GM18520 (cell line): Measurements from ENCODE around the gene ZBTB7C.
A peak's percentile ranks its signal among the peaks of the same experiment; 100 is the strongest.

Experiments
- ATAC-seq: cut with Tn5 transposase; IDR thresholded peaks from one replicate; pipeline ENCODE4 v1.9.1; 2021; ENCODE audit not compliant: unreplicated experiment

ZBTB7C gene

DNA sequence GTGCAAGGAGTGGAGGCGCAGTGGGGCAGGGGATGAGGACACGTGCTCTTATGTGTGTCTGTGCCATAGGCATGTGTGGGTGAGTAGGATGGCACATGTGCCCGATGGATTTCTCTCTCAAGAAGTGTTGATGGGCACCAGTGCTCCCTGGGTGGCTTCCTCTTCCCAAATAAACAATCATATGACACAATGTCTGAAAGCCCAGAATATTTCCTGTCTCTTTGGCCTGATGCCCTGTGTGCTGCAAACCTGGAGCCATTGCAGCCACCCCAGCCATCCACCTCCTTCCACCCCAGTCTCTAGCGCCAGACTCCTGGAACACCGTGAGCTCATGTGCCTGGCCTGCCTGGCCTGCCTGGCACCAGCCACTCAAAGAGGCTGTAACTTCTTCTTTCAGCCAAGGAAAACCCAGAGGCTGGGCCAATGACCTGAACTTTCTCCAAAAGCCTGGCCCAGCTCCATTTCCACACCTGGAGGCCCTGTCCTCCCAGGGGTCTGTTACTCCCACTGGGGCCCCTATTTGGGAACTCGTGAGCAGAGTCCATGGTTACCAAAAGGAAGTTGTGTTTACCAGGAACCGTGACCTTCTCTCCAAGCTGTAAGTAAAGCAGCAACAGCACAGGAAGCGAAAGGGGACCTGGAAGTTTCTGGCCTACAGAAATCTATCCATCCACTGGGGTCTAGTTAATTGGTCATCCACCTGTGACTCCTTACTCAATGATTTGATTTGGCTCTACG is 9.5 kb upstream of the ZBTB7C start:
- ATAC-seq = no peak

DNA sequence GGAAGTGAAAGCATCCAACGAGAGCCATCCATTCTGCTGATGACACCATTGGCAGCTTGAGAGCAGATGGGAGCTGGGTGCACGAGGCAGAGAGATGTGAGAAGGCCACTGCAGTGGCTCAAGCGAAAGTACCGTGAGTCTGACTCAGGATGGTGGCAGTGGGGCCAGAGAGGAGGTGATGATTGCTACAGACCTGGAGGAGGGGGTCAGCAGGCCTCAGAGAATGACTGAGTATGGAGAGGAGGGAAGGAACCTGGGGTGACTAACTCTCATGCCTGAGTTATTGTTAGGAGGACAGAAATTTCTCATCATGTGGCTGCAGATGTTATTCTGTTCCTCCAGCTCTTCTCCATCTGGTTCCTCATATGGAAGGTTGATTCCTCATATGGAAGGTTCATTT is 8.8 kb upstream of the ZBTB7C start:
- no peak for ATAC-seq

GRCh38 chr18:48413342-48413741 is 4.2 kb upstream of the ZBTB7C start:
- no peak for ATAC-seq

GRCh38 chr18:48412339-48412929 is 3.3 kb upstream of the ZBTB7C start:
- no peak for ATAC-seq

DNA sequence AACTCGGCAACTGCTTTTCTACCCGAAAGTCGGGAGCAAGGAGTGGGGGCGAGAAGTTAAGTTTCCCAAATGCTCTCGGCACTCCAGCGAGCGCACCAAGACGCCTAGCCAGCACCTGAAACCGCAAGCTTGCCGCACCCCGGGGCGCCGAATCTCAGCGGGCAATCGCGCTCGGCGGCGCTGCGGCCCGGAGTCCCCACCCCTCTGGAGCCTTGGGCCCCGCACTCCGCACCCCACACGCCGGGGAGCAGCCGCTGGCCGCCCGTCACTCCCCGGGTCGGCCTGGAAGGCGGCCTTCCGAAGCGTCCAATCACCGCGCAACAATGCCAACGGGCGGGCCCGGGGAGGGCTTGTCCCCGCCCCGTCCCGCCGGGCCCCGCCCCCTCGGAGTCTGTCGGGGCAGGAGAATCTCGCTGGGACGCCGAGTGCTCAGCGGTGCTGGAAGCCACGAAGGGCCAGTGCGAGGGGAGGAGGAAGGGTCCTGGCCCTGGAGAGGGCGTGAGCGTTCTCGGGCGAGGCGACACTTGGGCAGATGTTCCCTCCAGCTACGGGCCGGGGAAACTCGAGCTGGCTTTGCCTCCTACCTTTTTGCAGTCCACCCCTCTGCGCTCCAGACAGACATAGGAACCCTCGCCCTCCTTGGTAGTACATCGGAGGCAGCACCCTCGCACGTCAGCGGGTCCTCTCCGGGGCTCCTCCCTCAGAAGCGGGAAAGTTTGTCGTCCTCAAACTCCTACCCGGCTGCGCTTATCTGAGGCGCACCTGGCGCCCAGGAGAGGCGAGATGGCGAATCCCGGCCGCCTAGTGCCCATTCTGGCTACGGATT is 1.1 kb upstream of the ZBTB7C start:
- peak; percentile 91 for ATAC-seq

DNA sequence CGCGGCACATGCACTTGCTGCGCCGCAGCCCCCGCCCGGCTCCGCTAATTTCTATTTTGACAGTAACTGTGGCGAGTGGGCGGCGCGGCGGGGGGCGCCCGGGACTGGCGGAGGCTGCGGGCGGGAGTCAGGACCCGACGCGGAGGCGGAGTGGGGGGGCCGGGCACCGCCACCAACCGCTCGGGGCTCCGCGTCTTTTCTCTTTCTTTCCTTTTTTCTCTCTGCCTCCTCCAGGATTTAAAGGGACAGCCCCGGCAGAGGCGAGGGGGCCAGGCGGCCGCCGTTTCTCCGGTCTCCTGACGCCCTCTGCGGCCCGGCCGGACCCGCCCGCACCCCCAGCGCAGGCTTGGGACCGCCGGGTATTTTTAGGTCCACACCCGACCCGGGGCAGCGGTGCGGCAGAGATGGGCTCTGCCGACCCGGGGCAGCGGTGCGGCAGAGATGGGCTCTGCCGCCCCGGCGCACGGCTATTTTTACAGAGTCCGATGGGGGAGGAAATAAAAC is 460 bp upstream of the ZBTB7C start:
- no peak for ATAC-seq

GRCh38 chr18:48408111-48408726 is 964 bp downstream of the ZBTB7C start:
- no peak for ATAC-seq

DNA sequence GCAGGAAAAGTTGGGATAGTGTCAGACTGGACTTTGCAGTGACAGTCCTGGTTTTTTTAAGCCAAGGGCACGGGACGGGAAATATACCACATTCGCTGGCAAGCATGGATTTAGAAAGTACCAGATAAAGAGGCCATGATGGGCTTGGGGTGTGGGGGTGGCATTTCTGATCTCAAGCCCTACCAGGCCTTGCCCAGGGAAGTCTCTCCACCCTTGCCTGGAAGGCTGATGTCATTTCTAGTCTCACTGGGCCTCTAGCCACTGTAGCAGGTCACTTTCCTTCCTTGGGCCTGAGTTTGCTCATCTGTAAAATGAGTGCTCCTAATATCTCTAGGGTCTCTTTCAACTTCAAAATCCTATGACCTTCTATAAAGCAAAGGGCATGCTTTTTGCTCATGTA is 1.8 kb downstream of the ZBTB7C start:
- no peak for ATAC-seq

DNA sequence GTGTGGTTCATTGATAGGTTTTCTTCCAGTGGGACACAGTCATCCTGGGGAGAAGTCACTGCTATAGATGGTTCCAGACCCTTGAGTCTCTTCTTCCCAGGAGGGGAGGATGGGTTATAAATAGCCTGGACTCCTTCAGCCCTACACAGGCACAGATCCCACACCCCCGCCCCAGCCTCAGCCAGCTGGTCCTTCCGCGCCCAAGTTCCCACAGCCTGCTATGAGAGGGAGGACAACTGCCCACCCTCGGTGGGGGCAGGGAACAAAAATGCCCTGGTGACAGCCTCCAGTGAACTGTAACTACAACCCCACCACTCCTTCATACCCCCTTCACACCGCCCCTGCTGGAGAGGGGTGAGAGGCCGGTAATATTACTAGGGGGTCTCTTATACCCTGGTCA is 3.2 kb downstream of the ZBTB7C start:
- no peak for ATAC-seq

GRCh38 chr18:48404716-48405507 is 4.3 kb downstream of the ZBTB7C start:
- no peak for ATAC-seq

DNA sequence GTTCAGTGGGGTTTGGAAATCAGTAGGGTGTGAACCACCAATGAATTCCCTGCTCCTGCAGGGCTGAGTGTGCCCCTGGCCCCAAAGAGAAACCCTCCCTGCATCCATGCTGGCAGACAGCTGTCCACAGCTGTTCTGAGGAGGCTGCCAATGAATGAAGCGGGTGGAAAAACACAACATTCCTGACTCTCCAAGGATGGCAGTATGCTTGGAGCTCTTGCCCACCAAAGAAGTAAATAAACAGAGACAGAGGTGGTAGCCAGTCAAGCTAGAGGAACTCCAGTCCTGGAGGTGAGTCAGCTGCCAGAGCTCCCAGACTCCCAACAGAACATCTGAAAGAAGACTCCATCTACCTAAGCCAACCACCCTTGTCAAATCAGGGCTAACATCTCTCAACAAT is 6.2 kb downstream of the ZBTB7C start:
- ATAC-seq = no peak

DNA sequence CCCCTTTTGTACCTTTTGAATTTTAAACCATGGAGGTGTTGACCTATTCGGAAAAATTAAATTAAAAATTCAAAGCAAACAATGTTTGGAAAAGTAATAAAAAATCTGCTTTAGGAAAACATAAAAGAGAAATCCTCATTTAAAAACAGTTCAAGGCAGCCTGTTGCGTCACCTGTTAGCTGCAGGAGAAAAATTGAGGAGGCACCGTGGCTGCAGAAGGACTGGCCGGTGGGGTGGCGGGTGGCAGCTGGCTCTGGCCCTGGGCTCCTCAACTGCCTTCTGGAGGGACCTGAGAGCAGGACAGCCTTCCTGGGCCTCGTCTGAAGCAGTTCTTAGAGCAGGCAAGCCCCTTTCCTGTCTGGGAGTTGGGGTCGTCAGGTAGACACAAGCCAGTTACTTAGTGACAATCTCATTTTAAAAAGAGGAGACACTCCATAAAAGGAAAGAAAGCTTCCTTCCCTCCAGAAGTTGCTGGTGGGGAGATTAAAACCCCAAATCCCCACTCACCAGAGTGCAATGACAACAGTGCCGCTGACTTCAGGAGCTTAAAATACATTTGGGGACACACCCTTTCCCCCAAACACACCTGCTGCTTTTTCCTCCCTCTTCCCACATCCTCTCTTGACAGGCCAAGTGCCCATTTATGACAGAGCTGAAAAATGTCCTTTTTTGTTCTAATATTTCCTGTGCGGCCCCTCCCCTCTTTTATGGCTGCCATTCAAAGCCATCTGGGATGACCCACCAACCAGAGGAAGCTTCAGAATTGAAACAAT is 9.7 kb downstream of the ZBTB7C start:
- ATAC-seq = no peak

DNA sequence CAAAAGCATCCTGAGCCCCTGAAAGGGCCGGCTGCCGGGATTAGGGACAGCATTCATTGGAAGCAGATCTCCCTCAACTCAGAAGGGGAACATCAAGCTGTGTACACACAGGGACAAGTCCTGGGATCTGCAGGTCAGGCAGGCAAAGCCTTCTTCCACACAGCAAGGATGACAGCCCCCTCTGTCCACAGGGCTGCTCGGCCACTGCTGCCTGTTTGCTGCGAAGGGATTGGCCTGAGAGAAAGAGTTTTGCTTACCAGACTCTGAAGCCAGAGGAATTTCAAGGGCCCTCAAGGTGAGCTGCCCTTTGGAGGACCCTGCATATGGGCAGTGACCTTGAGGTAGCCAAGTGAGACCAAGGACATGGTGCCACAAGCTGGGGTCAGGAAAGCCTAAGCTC is 11.1 kb downstream of the ZBTB7C start:
- no peak for ATAC-seq

DNA sequence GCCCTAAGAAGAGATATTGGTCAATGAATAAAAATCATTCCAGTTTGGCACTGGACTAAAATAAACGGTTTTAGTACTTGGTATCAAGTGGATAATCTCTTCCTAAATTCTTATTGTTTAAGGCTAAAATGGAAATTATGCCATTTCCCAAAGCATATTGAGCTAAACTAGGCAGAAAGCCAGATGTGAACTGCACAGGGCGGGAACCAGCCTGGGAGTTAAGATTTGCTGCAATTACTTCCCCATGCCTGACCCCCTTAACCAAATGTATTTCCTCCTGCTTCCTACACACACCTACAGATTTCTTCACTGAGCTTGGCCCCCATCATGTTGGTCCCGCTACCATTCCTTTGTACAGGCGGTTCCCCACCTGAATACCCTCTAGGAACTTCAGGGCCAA is 12.2 kb downstream of the ZBTB7C start:
- ATAC-seq = no peak

GRCh38 chr18:48396561-48396960 is 12.6 kb downstream of the ZBTB7C start:
- no peak for ATAC-seq

DNA sequence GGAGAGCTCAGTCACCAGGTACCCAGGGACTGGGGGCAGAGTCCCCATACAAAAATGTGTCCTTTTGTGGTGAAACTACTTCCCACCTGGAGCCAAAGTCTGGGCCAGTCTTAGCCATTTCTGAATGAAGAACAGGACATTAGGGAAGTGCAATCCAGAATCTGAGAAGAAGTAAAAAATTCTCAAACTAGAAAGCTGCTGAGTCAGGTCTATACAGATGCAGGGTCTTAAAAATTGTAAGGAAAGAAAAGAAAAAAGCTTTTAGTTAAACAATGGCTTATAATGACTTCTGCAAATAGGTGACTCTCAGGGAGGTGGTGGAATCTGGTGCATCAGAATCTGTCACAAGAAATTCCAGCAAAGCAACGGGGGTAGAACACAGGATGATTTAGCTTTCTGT is 13.5 kb downstream of the ZBTB7C start:
- no peak for ATAC-seq

DNA sequence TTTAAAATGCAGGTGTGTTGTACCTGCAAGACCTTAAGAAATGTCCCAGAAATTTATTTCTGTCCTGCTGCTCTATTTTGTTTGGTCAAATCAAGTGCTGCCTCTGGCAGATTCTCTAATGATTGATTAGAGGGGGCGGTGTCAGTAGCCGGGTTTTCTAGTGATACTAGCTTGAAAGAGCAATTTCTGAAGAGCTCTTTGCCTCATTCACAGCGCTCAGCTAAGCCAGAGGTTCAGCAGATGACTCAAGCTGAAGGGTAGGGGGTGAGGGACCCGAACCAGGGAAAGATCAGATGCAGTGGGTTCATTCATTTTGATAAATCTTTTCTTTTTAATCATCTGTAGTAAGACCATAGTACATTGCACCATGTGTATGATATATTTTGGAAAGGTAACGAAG is 15.0 kb downstream of the ZBTB7C start:
- no peak for ATAC-seq

DNA sequence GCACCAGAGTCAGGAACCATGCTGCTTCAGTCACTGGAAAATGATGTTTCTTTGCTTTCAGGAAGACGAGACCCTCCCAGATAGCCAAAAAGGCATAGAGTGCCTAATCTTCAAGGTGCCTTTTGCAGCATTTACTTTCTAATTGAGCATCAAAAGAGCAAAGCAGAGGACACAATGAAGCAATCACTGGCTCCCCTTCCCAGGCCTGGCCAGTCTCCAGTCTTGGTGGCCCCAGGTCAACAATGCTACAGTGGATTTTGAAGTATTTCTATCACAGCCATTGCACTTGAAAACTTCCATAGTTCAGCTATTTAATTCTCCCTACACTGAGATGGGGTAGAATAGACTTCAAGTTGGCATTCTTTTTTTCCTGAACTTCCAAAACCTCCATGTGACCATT is 15.4 kb downstream of the ZBTB7C start:
- ATAC-seq = no peak

GRCh38 chr18:48393170-48393569 is 16.0 kb downstream of the ZBTB7C start:
- ATAC-seq = no peak

- no peak for ATAC-seq
Observed at GRCh38 chr18:48392268-48392667, 16.9 kb downstream of the ZBTB7C start.
